ENCODE measurements around the gene TSSK6. TPM values are rescaled to one million over a fixed set of nuclear protein-coding genes. Genes with fewer than 3 reads are reported as not detected.

TSSK6 gene
- total and polyA plus RNA-seq, 8 donors = 0.93 to 31.7 (median 2.0) TPM; not detected in 1

DNA sequence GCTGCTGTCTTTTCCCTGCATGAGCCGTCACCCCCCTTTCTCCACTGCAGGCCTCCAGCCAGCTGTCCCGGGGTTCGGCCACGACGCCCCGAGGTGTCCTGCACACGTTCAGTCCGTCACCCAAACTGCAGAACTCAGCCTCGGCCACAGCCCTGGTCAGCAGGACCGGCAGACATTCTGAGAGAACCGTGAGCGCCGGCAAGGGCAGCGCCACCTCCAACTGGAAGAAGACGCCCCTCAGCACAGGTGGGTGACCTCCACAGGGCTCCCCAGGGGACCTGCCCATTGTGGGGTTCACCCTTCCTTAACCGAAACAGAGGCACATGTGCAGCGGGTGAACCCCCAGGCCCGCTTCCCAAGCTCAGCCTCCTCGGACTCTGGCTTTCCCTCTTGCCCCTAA lies 13.1 kb downstream of the TSSK6 start:
- H3K9me3 ChIP-seq = no peaks in the 10 kb centered on the region
- H3K36me3 ChIP-seq = peaks cover 69 to 100% (median 100%) of the 10 kb centered on the region in 4 donors
- no peak for DNase-seq
- WGBS, 5 donors = 94 to 100% (median 96%) methylated on average over 1 to 19 of the region's 19 CpGs
- no peaks in the 10 kb centered on the region for H3K4me1 ChIP-seq
- TF ChIP-seq, protein P1, sequence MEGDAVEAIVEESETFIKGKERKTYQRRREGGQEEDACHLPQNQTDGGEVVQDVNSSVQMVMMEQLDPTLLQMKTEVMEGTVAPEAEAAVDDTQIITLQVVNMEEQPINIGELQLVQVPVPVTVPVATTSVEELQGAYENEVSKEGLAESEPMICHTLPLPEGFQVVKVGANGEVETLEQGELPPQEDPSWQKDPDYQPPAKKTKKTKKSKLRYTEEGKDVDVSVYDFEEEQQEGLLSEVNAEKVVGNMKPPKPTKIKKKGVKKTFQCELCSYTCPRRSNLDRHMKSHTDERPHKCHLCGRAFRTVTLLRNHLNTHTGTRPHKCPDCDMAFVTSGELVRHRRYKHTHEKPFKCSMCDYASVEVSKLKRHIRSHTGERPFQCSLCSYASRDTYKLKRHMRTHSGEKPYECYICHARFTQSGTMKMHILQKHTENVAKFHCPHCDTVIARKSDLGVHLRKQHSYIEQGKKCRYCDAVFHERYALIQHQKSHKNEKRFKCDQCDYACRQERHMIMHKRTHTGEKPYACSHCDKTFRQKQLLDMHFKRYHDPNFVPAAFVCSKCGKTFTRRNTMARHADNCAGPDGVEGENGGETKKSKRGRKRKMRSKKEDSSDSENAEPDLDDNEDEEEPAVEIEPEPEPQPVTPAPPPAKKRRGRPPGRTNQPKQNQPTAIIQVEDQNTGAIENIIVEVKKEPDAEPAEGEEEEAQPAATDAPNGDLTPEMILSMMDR (IDR thresholded peaks at IDR 0.05) = no peak
- TF ChIP-seq POLR2AphosphoS5 (IDR thresholded peaks at IDR 0.05) (no peak), EP300 (IDR thresholded peaks at IDR 0.05) (no peak)
- intact Hi-C loops (cut with DNase I; ENCODE audit: low total_unique reads) = no loop called here
- no peak overlapping the region for H3K4me3 ChIP-seq
- H3K27me3 ChIP-seq = no peaks in the 10 kb centered on the region
- H3K27ac ChIP-seq = no peak overlapping the region

DNA sequence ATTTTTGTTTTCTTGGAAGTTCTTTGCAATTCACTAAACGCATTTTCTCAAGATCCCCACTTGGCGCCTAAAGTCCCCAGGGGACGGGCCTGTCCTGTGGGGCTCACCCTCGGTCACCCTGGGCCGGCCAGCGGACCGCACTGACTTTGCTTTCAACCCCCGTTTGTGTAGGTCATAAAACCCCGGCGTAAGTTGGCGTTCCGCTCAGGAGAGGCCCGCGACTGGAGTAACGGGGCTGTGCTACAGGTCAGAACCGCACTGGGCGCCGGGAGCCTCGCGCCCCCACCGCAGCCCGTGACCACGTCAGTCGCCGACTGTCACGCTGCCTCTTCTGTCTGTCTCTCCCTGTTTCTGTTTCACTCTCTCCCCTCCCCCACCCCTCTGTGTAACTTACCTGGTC lies 13.6 kb downstream of the TSSK6 start:
- peaks cover 73 to 100% (median 100%) of the 10 kb centered on the region in 4 donors for H3K36me3 ChIP-seq

DNA sequence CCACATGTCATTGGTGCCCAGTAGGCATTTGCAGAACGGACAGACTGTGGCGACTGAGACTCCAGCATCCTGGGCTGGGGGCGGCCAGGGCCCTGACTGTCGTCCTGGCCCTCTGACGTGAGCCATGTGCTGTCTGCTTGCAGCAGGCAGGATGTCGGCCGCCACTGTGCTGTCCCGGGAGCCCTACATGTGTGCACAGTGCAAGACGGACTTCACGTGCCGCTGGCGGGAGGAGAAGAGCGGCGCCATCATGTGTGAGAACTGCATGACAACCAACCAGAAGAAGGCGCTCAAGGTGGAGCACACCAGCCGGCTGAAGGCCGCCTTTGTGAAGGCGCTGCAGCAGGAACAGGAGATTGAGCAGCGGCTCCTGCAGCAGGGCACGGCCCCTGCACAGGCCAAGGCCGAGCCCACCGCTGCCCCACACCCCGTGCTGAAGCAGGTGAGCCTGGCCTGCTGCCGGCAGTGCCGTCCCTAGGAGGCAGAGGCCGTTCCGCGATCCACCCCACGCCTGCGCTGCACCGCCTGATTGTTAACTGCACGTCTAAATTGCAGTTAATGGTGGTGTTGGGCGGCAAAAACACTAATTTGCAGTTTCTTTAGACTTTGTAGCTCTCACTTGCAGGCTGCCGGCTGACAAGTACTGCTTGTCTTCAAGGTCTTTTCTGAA lies 14.2 kb downstream of the TSSK6 start:
- Histone ChIP-seq H3K4me3 (no peak overlapping the region), H3K36me3 (peaks cover 79 to 100% (median 100%) of the 10 kb centered on the region in 4 donors), H3K4me1 (no peaks in the 10 kb centered on the region), H3K27ac (no peak overlapping the region), H3K9me3 (no peaks in the 10 kb centered on the region), H3K27me3 (no peaks in the 10 kb centered on the region)
- no peak for TF ChIP-seq EP300 (IDR thresholded peaks at IDR 0.05)
- TF ChIP-seq, protein P1 (IDR thresholded peaks at IDR 0.05) = no peak
- no peak for TF ChIP-seq POLR2A (IDR thresholded peaks at IDR 0.05)
- TF ChIP-seq POLR2AphosphoS5 (IDR thresholded peaks at IDR 0.05) = no peak
- intact Hi-C loops (cut with DNase I; ENCODE audit: low total_unique reads) = no loop called here
- no peak for DNase-seq
- WGBS, 5 donors = 84 to 91% (median 91%) methylated on average over 30 to 34 of the region's 34 CpGs

More for the DNA sequence above, 13.6 kb downstream of the TSSK6 start:
- no peaks in the 10 kb centered on the region for H3K4me1 ChIP-seq
- WGBS, 5 donors = 89 to 97% (median 94%) methylated on average over 24 to 26 of the region's 26 CpGs
- no peaks in the 10 kb centered on the region for H3K27me3 ChIP-seq
- no peak overlapping the region for H3K4me3 ChIP-seq
- TF ChIP-seq POLR2AphosphoS5 (IDR thresholded peaks at IDR 0.05) (no peak), EP300 (IDR thresholded peaks at IDR 0.05) (no peak)
- intact Hi-C loops (cut with DNase I; ENCODE audit: low total_unique reads) = no loop called here
- H3K9me3 ChIP-seq = no peaks in the 10 kb centered on the region
- H3K27ac ChIP-seq = no peak overlapping the region
- DNase-seq = no peak

DNA sequence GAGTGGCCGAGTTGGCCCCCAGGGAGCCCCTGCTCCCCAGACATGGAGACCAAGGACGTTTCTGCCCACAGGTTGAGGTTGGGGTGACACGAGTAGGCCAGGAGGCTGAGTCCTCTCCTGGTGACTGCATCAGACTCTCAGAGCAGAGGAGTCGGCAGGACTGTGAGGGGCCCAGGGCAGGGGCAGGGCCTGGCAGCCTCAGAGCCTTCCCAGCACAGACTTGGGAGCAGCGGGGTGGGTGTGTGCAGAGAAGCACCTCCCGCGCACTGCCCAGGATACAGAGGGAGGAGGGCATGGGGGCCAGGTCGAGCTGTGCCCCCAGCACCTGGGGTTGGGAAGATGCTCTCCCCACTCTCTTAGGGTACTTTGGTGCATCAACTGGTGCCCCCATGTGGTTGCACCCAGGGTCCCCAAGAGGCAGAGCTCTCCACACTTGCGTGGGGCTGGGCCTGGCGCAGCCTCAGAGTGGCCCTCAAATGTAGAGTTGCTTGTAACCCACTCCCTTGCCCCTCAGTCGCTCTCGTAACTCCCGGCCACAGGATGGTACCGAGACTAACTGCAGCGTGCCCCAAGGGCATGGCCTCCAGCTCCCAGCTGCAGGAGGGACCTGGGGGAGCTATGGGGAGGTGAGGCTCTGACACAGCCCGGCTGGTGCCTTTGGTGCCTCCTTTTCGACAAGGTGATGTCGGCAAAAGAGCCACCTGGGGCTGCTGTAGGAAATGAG lies 15.9 kb downstream of the TSSK6 start:
- Histone ChIP-seq H3K27me3 (no peaks in the 10 kb centered on the region), H3K36me3 (peaks cover 76 to 100% (median 99%) of the 10 kb centered on the region in 4 donors), H3K27ac (no peak overlapping the region), H3K4me3 (no peak overlapping the region), H3K4me1 (no peaks in the 10 kb centered on the region), H3K9me3 (no peaks in the 10 kb centered on the region)
- no peak for DNase-seq
- TF ChIP-seq POLR2A (IDR thresholded peaks at IDR 0.05) = no peak
- TF ChIP-seq EP300 (IDR thresholded peaks at IDR 0.05) = no peak
- TF ChIP-seq, protein P1 (IDR thresholded peaks at IDR 0.05) = no peak
- no peak for TF ChIP-seq POLR2AphosphoS5 (IDR thresholded peaks at IDR 0.05)
- intact Hi-C loops (cut with DNase I; ENCODE audit: low total_unique reads) = no loop called here
- WGBS, 5 donors = 89 to 93% (median 91%) methylated on average over 11 to 18 of the region's 18 CpGs
